K562 (cell line): Measurements from ENCODE around the gene GUK1. TPM values are rescaled to one million over a fixed set of nuclear protein-coding genes. Genes with fewer than 3 reads are reported as not detected.
A peak's percentile ranks its signal among the peaks of the same experiment; 100 is the strongest.

Source experiments
- ASH1L ChIP-seq: fragments of 450-650 bp; IDR thresholded peaks from 2 replicates; pipeline ENCODE4 v1.6.1; 2018; ENCODE audit warnings: borderline replicate concordance, mild to moderate bottlenecking, low read depth; ENCODE audit not compliant: partially characterized antibody
- DPF2 ChIP-seq: fragments of 450-650 bp; IDR thresholded peaks from 2 replicates; pipeline ENCODE4 v1.6.1; 2016
- EP300 ChIP-seq: IDR thresholded peaks from 2 replicates; pipeline ENCODE4 v1.6.1; 2012; ENCODE audit warnings: low read length, improper control_type of control experiment
- GABPB1 ChIP-seq: sonication (generic); formaldehyde crosslinking; IDR thresholded peaks from 2 replicates; pipeline ENCODE4 v1.8.0; 2022; ENCODE audit warnings: mild to moderate bottlenecking, missing genetic modification reagents
- HMGN3 ChIP-seq: IDR thresholded peaks from 2 replicates; pipeline ENCODE4 v1.6.1; 2011; ENCODE audit warnings: borderline replicate concordance, low read depth, mild to moderate bottlenecking, mixed read lengths, low read length; ENCODE audit not compliant: insufficient read length; ENCODE audit errors: extremely low read depth
- PHF8 ChIP-seq: fragments of 200-600 bp; sonication (generic); IDR thresholded peaks from 2 replicates; pipeline ENCODE4 v1.6.1; 2012; ENCODE audit warnings: mixed run types, mild to moderate bottlenecking, inconsistent platforms, low read length, moderate library complexity, borderline replicate concordance
- SIRT6 ChIP-seq: IDR thresholded peaks from one replicate; pipeline ENCODE4 v1.6.1; 2012; ENCODE audit warnings: low read depth, mild to moderate bottlenecking, control low read depth, inconsistent platforms, low read length, moderate library complexity
- TFE3 ChIP-seq: fragments of 450-650 bp; formaldehyde crosslinking; IDR thresholded peaks from 2 replicates; pipeline ENCODE4 v1.4.0; 2020; ENCODE audit warnings: mild to moderate bottlenecking, mixed read lengths
- ZNF174 ChIP-seq: fragments of 250-450 bp; sonication (Bioruptor Pico); IDR thresholded peaks from 2 replicates; pipeline ENCODE4 v1.4.0; 2020; ENCODE audit warnings: mild to moderate bottlenecking
- ZNF431 ChIP-seq: sonication (generic); formaldehyde crosslinking; IDR thresholded peaks from 2 replicates; pipeline ENCODE4 v1.8.0; 2022; ENCODE audit warnings: mild to moderate bottlenecking, missing genetic modification reagents
- ZNF551 ChIP-seq: fragments of 250-450 bp; sonication (Bioruptor Pico); IDR thresholded peaks from 2 replicates; pipeline ENCODE4 v1.5.0; 2021; ENCODE audit warnings: mild to moderate bottlenecking, moderate library complexity
- polyA plus RNA-seq, 8 experiments: library from polyadenylated mRNA; depleted of rRNA in 4 of 8; stranded (reverse) in 5 of 8; unstranded in 3 of 8; fragments of >200 nt; fragmentation: Nextera tagmentation in 2 of 8; fragmentation: Illumina TruSeq in 1 of 8; extraction: Ambion mirVana in 2 of 8; extraction: Trizol in 1 of 8; gene quantifications; 2 replicates each; pipeline versions ENCODE4 v1.2.1 to v1.2.3, GENCODE V29; 2011 to 2014; ENCODE audit warnings: inconsistent platforms in 1 of 8, missing spikeins in 1 of 8
- total RNA-seq, 7 experiments: library from RNA; depleted of rRNA in 6 of 7; stranded (reverse); fragments of >200 nt in 6 of 7; fragmentation: Illumina TruSeq in 2 of 7; extraction: Trizol in 2 of 7; gene quantifications; 2 replicates each; pipeline versions ENCODE4 v1.2.1 to v1.2.3, GENCODE V29; 2011 to 2021; ENCODE audit warnings: low replicate concordance in 1 of 7
- TF ChIP-seq, protein P1 (sequence below): fragments of 250-450 bp; sonication (Bioruptor Pico); IDR thresholded peaks from 2 replicates; pipeline ENCODE4 v1.4.0; 2020; ENCODE audit warnings: mild to moderate bottlenecking, moderate library complexity, borderline replicate concordance
- TF ChIP-seq, protein P2 (sequence below): fragments of 450-650 bp; IDR thresholded peaks from 2 replicates; pipeline ENCODE4 v1.6.1; 2018; ENCODE audit not compliant: partially characterized antibody
- TF ChIP-seq, protein P3 (sequence below): fragments of 250-450 bp; sonication (Bioruptor Pico); IDR thresholded peaks from 2 replicates; pipeline ENCODE4 v1.4.0; 2020; ENCODE audit warnings: mild to moderate bottlenecking, moderate library complexity
- TF ChIP-seq, protein P4 (sequence below): sonication (generic); formaldehyde crosslinking; IDR thresholded peaks from 2 replicates; pipeline ENCODE4 v1.8.1; 2022; ENCODE audit warnings: missing genetic modification reagents

The GUK1 gene
- total and polyA plus RNA-seq, 9 of the 15 experiments (the other 6 are each of a cell fraction or from before 2014, with no cell fraction given), result 7.0 to 331 (median 132) TPM

DNA sequence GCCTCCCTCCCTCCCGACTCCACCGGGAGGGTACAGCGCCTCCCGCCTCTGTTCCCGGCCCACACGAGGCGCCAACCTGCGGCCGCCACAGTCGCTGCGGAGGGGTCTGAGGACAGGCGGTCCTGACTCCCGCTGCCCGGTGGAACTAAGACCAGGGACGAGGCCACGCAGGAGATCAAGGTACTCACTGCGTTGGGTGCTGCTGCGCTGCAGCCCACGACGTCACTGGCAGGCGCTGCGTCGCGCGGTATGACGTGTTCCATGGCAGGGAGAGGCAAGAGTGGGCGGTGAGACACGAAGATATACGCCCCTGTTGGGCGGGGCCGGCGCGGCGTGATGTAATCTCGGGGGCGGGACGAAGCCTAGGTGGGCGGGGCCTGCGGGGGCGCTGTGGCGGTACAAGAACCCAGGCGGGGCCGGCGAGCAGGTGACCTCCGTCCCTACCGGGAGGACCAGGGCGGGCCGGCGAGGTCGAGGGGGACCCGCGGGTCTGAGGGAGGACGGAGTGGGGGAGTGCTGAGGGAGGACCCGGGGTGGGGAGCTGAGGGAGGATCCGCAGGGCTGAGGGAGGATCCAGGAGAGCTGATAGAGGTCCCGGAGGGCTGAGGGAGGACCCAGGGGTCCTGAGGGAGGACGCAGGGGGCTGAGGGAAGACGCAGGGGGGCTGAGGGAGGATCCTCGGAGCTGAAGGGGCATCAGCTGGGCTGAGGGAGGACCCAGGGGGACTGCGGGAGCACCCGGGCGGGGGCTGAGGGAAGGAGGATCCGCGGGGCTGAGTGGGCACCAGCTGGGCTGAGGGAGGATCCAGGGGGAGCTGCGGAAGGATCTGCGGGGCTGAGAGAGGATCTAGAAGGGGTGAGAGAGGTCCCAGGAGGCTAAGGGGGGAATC is 30.8 kb upstream of the GUK1 start, which contains the start of gene MRPL55 (continued):
- TF ChIP-seq, protein P1, sequence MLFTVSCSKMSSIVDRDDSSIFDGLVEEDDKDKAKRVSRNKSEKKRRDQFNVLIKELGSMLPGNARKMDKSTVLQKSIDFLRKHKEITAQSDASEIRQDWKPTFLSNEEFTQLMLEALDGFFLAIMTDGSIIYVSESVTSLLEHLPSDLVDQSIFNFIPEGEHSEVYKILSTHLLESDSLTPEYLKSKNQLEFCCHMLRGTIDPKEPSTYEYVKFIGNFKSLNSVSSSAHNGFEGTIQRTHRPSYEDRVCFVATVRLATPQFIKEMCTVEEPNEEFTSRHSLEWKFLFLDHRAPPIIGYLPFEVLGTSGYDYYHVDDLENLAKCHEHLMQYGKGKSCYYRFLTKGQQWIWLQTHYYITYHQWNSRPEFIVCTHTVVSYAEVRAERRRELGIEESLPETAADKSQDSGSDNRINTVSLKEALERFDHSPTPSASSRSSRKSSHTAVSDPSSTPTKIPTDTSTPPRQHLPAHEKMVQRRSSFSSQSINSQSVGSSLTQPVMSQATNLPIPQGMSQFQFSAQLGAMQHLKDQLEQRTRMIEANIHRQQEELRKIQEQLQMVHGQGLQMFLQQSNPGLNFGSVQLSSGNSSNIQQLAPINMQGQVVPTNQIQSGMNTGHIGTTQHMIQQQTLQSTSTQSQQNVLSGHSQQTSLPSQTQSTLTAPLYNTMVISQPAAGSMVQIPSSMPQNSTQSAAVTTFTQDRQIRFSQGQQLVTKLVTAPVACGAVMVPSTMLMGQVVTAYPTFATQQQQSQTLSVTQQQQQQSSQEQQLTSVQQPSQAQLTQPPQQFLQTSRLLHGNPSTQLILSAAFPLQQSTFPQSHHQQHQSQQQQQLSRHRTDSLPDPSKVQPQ (CRISPR knock-in tag), result no peak
- TF ChIP-seq ASH1L (no peak), SIRT6 (no peak), ZNF174 (CRISPR knock-in tag) (no peak), TFE3 (CRISPR knock-in tag) (no peak), EP300 (peak; percentile 68; the same call in 1 of the 2 replicates), PHF8 (peak; percentile 100), DPF2 (peak; percentile 64; the same call in 1 of the 2 replicates), ZNF551 (no peak), ZNF431 (CRISPR knock-in tag) (0 out of 2 replicates have a peak, but pooled peaks have one; percentile 62), GABPB1 (peak; percentile 67), HMGN3 (peak; percentile 95)
- TF ChIP-seq, protein P2, sequence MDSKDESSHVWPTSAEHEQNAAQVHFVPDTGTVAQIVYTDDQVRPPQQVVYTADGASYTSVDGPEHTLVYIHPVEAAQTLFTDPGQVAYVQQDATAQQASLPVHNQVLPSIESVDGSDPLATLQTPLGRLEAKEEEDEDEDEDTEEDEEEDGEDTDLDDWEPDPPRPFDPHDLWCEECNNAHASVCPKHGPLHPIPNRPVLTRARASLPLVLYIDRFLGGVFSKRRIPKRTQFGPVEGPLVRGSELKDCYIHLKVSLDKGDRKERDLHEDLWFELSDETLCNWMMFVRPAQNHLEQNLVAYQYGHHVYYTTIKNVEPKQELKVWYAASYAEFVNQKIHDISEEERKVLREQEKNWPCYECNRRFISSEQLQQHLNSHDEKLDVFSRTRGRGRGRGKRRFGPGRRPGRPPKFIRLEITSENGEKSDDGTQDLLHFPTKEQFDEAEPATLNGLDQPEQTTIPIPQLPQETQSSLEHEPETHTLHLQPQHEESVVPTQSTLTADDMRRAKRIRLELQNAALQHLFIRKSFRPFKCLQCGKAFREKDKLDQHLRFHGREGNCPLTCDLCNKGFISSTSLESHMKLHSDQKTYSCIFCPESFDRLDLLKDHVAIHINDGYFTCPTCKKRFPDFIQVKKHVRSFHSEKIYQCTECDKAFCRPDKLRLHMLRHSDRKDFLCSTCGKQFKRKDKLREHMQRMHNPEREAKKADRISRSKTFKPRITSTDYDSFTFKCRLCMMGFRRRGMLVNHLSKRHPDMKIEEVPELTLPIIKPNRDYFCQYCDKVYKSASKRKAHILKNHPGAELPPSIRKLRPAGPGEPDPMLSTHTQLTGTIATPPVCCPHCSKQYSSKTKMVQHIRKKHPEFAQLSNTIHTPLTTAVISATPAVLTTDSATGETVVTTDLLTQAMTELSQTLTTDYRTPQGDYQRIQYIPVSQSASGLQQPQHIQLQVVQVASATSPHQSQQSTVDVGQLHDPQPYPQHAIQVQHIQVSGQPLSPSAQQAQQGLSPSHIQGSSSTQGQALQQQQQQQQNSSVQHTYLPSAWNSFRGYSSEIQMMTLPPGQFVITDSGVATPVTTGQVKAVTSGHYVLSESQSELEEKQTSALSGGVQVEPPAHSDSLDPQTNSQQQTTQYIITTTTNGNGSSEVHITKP, result peak; percentile 26
- TF ChIP-seq, protein P3, sequence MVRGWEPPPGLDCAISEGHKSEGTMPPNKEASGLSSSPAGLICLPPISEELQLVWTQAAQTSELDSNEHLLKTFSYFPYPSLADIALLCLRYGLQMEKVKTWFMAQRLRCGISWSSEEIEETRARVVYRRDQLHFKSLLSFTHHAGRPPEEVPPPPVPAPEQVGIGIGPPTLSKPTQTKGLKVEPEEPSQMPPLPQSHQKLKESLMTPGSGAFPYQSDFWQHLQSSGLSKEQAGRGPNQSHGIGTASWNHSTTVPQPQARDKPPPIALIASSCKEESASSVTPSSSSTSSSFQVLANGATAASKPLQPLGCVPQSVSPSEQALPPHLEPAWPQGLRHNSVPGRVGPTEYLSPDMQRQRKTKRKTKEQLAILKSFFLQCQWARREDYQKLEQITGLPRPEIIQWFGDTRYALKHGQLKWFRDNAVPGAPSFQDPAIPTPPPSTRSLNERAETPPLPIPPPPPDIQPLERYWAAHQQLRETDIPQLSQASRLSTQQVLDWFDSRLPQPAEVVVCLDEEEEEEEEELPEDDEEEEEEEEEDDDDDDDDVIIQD, result 0 out of 2 replicates have a peak, but pooled peaks have one; percentile 16
- TF ChIP-seq, protein P4, sequence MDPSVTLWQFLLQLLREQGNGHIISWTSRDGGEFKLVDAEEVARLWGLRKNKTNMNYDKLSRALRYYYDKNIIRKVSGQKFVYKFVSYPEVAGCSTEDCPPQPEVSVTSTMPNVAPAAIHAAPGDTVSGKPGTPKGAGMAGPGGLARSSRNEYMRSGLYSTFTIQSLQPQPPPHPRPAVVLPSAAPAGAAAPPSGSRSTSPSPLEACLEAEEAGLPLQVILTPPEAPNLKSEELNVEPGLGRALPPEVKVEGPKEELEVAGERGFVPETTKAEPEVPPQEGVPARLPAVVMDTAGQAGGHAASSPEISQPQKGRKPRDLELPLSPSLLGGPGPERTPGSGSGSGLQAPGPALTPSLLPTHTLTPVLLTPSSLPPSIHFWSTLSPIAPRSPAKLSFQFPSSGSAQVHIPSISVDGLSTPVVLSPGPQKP, result no peak
